HG03135 (cell line): ENCODE data around the gene ITPK1.
"Not testable (repeated sequence)": the region's sequence is repeated elsewhere in the genome, so short reads cannot be mapped to it uniquely, and the experiment has no call there.

Source experiments
- ATAC-seq: cut with Tn5 transposase; IDR thresholded peaks from one replicate; pipeline ENCODE4 v1.9.1; 2021; ENCODE audit warnings: mild to moderate bottlenecking, moderate library complexity; ENCODE audit not compliant: unreplicated experiment

ITPK1 gene

GRCh38 chr14:93131257-93131820 lies 15.6 kb upstream of the ITPK1 start:
- not testable (repeated sequence) for ATAC-seq

GRCh38 chr14:93128725-93129459 lies 13.2 kb upstream of the ITPK1 start:
- ATAC-seq: no peak

- ATAC-seq: no peak
These were observed 10.4 kb upstream of the ITPK1 start for GRCh38 chr14:93126111-93126510.

DNA sequence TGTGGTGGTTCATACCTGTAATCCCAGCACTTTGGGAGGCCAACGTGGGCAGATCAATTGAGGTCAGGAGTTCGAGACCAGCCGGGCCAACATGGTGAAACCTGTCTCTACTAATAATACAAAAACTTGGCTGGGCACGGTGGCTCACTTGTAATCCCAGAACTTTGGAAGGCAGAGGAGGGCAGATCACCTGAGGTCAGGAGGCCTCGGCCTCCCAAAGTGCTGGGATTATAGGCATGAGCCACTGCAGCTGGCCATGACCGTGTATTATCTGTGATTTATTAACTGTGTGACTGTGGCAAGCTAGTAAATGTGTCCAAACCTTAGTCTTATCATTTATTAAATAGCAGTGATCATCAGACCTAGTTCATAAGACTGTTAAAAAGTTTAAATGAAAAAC lies 7.1 kb upstream of the ITPK1 start:
- ATAC-seq: no peak

GRCh38 chr14:93121030-93121834 lies 5.5 kb upstream of the ITPK1 start:
- no peak for ATAC-seq

DNA sequence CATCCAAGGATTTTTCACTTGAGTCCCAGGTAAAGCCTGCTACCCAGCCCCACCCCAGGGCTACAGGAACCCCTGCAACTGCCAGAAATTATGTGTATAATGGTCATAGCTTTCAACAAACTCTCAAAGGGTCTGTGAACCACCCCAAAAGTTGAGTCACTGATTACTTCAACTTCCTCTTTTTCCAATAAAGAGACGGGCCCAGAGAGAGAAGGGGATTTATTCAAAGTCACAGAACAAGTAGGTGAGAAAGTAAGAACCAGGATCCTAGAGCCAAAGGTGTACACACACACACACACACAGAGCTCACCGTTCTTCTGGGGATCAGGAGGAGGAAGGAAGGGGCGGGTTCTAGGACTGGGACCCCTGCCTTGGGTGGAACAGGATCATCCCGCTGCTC lies 4.8 kb upstream of the ITPK1 start:
- no peak for ATAC-seq

DNA sequence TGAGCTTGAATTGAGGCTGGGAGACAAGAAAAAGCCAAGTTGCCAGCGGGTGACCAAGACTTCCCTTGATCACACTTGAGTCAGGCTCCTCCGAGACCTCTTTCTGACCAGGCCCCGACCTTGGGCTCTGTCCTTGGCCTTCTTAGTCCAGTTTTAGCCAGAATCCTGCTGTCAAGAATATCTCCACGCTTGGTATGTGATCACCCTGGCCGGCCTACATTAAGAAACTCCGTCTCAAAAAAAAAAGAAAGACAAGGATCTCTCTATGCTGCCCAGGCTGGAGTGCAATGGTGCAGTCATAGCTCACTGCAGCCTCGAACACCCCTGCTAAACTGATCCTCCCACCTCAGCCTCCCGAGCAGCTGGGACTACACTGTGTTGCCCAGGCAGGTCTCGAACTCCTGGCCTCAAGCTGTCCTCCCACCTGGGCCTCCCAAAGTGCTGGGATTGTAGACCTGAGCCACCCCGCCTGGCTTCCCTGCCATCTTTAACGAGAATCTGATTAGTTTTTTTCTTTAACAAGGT lies 1.0 kb upstream of the ITPK1 start:
- no peak for ATAC-seq

DNA sequence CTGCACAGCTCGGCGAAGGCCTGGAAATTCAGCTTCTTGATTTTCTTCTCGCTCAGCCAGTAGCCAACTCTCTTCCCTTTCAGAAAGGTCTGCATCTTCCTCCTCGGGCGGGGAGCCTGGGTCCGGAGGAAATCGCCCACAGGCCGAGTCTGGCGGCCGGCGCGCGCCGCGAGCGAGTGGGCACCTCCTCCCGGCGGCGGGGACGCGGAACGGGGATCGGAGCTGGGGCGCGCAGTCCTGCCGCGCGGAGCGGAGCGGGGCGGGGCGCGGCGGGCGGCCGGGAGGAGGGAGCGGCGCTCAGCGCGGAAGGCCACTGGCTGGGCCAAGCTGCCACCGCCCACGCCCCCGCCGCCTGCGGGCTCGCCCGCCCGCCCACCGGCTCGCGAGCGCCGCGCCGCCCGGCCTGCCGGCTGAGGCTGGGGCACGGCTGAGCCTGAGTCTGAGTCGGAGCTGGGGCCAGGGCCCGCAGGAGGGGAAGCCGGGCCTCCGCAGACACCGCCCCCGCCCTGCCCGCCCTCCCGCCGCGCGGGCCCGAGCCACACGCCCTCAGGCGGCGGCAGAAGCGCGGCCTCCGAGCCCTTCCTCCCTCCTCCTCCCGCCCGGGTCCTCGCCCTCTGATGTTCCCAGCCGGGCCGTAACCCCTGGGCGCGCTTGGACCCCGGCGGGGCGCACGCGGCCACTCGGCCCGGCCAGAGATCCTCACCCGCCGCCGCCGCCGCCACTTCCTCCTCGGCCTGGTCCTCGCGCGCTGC lies 480 bp downstream of the ITPK1 start:
- peak; percentile 74 for ATAC-seq

GRCh38 chr14:93114713-93115068 lies 1.0 kb downstream of the ITPK1 start:
- no peak for ATAC-seq

DNA sequence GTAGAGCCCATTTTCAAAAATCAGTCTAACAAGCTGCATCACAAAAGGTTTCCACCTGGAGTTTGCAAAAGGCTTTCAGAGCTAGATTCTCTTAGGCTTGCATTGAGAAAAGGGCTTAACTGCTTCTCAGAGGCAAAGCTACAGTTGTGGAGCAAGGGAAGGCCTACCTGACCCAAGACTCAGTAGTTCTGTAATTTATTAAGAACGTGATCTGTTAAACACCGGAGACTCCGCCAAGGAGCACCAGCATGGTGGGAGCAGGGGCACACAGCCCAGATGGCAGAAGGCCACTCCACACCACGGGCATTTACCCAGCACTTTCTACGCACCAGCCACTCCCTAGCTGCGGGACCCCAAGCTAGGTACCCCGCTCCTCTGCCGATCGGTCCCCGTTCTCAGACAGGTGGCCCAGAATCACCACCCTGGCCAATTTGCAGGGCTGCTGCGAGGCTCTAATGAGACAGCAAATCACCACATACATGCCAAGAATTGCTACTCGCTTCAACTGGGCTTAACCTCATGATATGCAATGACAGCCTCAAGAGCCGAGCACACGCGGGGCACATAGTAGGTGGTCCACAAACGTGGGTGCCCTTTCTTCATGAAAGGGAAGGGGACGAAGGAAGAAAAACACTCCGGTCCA lies 1.5 kb downstream of the ITPK1 start:
- ATAC-seq: no peak

DNA sequence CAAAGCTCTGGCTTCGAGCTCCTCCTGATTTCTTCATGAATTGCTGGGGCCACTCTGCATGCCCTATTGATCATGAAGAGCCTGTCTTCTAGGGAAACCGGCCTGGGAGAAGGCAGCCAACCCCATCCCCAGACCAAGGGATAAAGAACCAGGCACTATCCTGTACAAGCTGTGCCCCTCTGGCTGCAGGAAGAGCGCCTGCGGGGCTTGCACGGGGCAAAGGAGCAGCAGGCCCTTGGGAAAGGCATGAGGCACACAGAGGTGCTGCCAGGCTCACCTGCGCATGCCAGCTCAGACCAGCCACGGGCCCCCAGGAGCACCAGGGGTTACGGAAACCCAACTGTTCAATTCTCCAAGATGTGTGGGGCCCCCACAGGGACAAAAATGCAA lies 2.1 kb downstream of the ITPK1 start:
- ATAC-seq: no peak

DNA sequence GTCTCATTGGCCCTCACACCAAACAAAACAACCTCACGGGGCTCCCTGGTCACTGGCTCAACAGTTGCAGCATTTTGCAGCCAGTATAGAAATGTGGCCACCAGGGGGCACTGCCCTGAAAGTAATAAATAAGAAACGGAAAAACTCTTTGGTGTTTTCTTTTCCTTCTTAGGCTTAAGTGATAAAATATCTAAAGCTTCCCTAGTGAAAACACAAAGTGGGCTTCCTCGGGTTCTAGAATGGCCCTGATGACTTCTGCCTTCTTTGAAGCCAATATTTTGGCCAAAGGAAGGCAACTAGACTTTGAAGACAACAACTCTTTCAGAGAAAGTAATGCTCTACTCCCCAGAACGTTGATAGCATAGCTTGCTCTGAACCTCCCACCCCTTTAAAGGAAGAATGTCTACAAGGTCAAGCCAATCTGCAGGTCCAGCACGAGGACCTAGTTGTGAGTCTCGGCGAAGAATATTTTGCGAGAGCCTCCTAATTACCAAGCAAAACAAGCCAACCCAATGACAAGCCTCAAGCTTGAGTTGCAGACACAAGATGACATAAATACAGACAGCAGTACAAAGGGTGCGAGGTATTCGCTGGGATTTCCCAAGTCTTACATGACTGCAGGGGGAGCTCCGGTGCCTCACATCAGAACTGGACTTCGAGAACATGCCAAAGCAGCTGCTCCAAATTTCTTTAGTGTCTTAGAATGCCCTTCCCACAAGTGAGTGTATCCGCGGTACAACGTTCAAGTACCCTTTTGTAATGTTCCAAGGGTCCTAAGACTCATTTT lies 2.6 kb downstream of the ITPK1 start:
- no peak for ATAC-seq

GRCh38 chr14:93111541-93111940 lies 4.2 kb downstream of the ITPK1 start:
- ATAC-seq: not testable (repeated sequence)

GRCh38 chr14:93110856-93111419 lies 4.8 kb downstream of the ITPK1 start:
- no peak for ATAC-seq

GRCh38 chr14:93109572-93110481 lies 5.9 kb downstream of the ITPK1 start:
- no peak for ATAC-seq

DNA sequence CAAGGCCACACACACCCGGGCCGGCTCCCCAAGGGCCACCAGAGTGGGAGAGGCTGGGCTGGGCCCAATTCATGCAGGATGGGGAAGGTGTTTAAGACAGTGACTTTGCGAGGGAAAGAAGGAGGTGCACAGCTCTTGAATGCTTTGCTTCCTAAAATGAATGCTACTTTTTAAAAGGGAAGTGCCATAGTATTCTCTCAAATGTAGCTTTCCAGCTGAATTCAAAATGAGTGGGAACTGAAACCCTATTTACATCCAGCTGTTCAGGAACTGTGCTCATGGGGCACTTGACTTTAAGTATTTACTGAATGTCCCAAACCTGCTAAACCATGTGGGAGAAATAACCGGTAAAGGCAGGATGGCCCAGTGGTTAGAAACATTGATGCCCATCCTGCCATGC lies 7.6 kb downstream of the ITPK1 start:
- no peak for ATAC-seq

DNA sequence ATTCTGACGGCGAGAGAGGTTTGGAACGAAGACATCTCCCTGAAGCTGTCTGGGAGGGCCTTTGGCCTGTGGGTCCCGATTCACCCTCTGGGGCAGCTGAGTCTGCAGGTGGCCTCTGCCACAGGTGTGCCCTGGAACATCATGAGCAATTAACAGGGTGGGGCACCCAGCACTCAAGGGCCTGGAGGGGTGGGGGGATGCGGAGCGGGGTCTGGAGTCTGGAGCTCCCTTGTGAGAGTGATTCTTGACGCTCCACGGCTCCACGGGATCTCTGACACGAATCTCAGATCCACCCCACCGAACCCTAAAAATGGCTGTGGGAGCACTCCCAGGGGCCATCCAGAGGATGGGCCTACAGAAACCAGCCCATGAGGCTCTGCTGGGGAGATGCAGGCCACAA lies 8.3 kb downstream of the ITPK1 start:
- no peak for ATAC-seq

DNA sequence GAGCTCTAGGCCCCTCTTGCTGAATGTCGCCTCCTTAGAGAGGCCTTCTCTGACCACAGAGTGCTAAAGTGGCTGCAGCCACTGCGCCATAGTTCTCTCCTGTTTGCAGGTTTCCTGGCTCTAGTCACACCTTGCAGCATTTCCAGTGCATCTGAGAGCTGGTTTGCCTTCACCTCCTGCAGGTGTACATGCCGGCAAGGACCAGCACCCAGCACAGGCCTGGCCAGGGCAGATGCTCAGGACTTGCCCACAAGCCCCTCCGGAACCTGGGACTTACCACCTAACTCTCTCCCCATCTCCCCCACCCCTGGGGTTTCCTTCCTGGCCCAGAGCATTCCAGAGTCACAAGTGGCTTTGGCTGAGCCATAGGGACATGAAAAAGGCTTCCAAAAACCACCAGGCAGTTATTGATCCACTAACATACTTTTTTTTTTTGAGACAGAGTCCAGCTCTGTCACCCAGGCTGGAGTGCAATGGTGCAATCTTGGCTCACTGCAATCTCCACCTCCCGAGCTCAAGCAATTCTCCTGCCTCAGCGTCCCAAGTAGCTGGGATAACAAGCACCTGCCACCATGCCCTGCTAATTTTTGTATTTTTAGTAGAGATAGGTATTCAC lies 9.1 kb downstream of the ITPK1 start:
- no peak for ATAC-seq
